Sigmoid colon (tissue), 4 donors: ENCODE results near the gene ZNFX1.

Experiments used
- EP300 ChIP-seq, 4 donors: sonication (generic); formaldehyde crosslinking; IDR thresholded peaks; one replicate each; pipeline ENCODE4 v1.6.1; 2017; ENCODE audit warnings: antibody characterized with exemption in 4 of 4
- POLR2A ChIP-seq, 2 donors: fragments of 450-650 bp; IDR thresholded peaks; one replicate each; pipeline ENCODE4 v1.6.1; 2016; ENCODE audit warnings: antibody characterized with exemption in 2 of 2, mild to moderate bottlenecking in 2 of 2, moderate library complexity in 2 of 2
- POLR2AphosphoS5 ChIP-seq, 4 donors: sonication (generic); formaldehyde crosslinking; IDR thresholded peaks; one replicate each; pipeline ENCODE4 v1.6.1; 2017; ENCODE audit warnings: antibody characterized with exemption in 4 of 4
- TF ChIP-seq, protein P1 (sequence below), 4 experiments: fragments of 450-650 bp in 3 of 4; fragments of 200-600 bp in 1 of 4; IDR thresholded peaks; one replicate each; pipeline ENCODE4 v1.5.1; 2016 to 2019; ENCODE audit warnings: antibody characterized with exemption in 4 of 4, mild to moderate bottlenecking in 3 of 4, moderate library complexity in 2 of 4

- TF ChIP-seq, protein P1, sequence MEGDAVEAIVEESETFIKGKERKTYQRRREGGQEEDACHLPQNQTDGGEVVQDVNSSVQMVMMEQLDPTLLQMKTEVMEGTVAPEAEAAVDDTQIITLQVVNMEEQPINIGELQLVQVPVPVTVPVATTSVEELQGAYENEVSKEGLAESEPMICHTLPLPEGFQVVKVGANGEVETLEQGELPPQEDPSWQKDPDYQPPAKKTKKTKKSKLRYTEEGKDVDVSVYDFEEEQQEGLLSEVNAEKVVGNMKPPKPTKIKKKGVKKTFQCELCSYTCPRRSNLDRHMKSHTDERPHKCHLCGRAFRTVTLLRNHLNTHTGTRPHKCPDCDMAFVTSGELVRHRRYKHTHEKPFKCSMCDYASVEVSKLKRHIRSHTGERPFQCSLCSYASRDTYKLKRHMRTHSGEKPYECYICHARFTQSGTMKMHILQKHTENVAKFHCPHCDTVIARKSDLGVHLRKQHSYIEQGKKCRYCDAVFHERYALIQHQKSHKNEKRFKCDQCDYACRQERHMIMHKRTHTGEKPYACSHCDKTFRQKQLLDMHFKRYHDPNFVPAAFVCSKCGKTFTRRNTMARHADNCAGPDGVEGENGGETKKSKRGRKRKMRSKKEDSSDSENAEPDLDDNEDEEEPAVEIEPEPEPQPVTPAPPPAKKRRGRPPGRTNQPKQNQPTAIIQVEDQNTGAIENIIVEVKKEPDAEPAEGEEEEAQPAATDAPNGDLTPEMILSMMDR (IDR thresholded peaks at IDR 0.05) = no peak
- no peak for TF ChIP-seq POLR2A (IDR thresholded peaks at IDR 0.05)
- no peak for TF ChIP-seq EP300 (IDR thresholded peaks at IDR 0.05)
- TF ChIP-seq POLR2AphosphoS5 (IDR thresholded peaks at IDR 0.05) = no peak
These were observed 2.0 kb upstream of the ZNFX1 start for GRCh38 chr20:49279677-49280462.
